IPS DF 19.7 (cell line): Measurements from ENCODE around the gene NOC4L.
"Not testable (repeated sequence)": the region's sequence is repeated elsewhere in the genome, so short reads cannot be mapped to it uniquely, and the experiment has no call there.

ENCODE experiments used
- DNase-seq: peaks from one replicate; pipeline ENCODE4 v3.0.0-alpha.2; 2013; ENCODE audit warnings: low read depth, low spot score

NOC4L gene

DNA sequence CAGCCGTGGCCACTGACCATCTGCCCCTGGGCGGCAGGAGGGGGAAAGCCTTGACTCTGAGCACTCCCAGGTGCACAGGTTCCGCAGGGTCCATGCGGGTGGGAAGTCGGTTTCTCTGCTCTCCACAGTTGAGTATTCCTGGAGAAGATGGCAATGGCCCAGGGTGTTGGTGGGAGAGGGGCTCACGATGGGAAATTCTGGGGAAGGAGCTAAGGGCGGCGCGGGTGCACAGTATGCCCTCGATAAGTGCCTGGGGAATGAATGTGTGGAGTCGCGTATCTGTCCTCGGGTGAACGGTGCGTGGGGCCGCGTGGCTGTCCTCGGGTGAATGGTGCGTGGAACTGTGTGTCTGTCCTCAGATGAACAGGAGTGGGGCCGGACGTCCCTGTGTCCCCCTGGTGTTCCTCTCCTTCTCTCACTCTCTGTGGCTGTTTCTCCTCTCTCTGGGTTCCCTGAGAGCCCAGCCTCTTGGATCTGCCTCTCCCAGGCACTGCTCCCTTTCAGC is 38.0 kb downstream of the NOC4L start:
- DNase-seq, result no peak

DNA sequence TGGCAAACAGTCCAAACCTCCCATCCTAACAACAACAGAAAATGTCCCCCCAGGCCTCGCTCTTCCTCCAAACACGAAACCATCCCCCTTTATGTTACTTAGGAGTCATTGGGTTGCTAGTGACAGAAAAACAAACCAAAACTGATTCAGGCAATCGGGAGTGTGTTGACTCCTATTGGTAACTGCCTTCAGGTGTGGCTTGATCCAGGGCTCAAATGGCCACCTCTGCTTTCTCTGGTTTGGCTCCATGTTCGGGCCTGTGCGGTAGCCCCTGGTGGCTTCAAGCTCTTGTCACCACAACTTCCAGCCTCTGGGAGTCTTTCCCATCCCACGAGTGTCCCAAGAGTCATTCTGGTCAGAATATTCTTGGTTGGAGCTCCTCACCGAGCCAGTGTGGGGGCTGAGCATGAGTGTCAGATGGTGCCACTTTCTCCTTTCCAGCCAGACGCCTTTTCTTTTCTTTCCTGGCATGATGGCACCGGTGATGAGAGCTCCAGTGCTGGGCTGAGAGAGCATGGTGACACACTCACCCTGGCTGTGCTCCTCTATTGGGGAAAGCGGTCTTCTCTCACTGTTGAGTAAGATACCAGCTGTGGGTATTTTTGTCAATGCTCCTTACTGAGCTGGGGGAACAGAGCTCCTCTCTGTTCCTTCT is 38.6 kb downstream of the NOC4L start:
- no peak for DNase-seq

DNA sequence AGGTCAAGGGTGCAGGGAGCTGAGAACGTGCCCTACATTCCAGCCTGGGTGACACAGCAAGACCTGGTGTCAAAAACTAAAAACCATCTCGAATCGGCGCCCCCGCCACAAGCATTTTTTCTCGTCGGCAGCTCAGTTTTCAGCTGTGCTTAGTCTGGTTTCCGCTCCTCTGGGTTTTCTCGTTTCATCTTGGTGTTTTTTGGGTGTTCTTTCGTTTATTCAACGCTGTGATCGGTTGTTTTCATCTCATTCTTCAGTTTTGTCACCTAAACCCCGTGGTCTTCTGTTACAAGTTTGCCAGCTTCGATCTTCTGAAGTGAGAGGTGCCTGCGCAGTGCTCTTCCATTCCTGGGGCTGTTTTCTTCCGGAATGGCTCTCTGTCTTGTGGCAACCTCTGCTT is 41.4 kb downstream of the NOC4L start:
- DNase-seq, result no peak

DNA sequence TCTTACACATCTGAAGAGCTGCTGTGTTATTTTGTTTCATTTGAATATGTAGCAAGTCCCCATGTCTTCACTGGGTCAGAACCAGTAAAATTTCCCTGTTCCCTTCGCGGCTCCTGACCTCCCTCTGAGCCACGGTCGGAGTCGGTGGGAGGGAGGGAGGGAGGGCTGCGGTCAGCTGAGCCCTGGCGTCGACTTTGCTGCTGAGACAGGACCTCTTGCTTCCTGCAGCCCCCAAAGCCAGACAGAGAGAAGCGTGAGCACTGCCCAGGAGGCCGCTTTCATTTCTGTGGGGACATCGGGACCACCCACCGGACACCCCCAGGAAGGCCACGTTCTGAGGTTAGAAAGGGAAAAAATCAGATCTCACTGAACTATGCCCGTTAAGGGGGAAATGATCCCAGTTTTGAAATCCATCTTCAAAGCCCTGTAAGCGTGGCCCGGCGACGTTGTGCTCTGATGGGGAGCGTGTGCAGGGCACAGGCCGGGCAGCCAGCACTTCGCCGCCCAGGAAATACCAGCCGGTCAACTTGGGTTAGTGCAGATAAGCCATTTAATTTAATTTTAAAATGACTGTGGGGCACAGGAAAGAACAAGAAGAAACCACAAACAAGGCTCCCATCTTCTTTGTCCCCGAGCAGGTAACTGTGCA is 42.1 kb downstream of the NOC4L start:
- no peak for DNase-seq

DNA sequence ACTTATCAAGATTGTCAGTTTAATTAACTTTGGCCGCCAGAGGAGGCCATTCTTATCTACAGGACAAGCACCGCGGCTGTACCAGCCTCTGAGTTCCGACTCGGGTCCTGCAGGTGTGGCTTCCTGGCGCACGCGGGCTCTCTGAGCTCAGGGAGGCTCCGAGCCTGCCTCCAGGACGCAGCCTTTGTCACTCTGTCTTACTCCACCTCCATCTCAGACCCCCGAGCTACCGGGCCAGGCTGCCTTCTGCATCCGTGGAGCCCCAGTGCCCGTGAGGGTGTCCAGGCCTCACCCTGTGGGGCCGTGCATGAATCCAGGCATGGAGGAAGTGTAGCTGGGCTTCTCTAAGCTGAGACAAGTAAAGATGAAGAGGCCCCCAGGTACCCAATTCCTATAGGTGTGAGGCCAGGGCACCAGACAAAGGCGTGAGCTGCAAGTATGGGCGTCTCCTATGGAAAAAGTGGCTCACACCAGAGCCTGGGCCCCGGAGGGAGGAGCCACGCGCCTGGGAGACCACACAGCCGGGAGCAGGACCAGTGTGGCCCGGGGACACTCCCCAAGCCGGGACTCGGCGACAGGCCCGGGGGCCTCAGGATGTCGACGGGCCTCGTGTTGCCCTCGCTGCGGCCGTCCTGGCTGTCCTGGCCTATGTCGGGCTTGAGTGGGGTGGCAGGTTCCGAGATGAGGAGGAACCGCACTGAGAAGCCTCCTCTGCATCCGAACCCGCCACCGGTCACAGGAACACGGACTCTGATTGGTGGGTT is 42.8 kb downstream of the NOC4L start:
- DNase-seq, result no peak

DNA sequence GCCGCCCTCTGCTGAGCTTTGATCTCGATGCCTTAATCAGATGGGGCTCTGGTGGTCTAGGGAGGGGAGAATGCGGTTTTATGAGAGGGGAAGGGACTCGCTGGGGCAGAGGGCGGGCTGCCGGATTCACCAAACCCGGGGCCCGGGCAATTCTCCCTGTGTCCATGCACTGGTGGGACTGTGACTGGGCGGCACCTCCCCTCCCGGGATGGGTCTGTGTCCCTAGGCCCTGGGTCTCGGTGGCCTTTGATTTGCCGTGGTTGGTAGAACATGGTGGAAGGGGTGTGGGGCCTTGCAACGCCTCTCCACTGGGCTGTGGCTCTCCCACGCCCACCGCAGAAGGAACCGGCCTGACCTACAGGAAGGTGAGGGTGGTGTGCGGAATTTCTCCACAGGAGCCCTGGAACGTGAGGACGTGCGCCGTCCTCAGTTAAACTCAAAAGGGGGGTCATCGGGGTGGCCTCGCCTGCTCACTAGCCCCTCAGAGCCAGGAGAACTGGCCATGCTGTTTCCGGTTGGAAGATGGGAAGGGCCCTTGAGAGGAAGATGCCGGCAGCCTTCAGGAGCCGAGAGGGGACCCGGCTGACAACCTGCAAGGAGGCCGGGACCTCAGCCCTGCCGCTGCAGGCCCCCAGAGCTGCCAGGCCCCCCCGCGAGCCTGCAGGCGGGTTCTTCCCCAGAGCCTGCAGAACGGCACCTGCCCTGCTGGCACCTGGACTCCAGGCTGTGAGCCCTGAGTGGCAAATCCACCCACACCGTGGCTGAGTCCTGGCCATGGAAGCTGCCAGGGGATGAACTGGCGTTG is 43.6 kb downstream of the NOC4L start:
- no peak for DNase-seq

DNA sequence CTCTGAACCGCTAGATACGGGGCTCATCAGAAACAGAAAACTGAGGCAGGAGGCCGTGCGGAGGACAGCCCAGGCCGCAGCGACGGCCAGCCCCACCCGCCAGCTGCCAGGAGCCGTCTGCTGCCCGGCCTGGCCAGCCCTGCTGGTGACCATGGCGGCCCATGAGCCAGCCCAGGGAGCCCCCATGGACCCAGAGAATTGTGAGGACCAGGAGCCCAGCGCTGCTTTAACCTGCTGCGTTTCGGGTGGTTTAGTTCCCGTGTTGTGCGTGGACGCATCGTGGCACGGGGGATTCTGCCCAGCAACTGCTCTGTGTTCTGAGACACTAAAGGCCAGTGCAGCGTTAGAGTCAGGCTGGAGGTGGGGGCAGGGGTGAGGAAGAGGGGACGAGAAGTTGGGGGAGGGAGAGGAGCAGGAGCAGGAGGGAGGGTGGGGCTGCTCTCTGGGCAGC is 44.2 kb downstream of the NOC4L start:
- no peak for DNase-seq

DNA sequence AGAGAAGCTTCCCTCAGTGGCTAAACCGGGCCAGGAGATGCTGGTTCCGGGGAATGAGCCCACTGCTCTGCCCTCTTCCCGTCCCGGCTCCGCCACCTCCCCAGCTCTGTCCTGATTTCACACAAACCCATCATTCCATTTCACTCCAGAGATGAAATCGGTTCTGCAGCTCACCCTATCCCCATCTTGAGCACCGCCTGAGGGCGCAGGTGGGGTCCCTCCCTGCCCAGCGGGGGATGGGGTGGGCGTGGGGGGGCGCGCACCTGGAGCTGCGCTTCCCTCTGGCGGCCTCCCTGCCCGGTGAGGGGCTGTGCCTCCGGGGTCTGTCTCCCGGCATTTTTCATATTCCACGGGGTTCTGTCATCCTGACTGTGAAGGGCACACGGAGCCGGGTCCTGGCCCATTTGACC is 44.7 kb downstream of the NOC4L start:
- no peak for DNase-seq

DNA sequence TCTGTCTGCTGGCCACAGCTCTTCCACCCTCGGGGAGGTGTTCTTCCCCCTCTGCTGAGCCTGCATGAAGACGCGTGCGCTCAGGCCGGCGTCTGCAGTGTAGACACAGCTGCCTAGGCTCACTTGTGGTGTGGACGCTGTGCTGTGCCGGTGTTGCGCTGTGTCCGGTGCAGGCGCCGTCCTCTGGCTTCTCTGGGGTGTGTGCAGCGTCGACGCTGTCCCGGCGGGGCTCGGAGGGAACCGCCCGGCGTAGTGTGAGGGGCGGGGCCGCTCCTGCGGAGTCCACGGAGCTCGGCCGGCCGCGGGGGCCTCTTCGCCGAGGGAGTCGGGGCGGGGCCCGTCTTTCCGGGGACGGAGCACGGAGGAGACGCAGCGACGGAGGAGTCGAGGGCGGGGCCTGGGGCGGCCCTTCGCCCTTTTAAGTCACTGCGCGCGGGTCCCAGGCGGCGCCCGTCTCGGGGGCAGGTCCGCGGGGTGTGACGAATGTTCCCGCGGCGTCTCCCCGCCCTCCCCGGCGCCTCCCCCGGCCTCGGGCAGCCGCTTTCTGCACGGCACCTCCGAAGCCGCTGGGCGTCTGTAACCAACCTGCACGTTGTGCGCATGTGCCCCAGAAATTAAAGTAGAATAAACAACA is 45.2 kb downstream of the NOC4L start:
- DNase-seq, result no peak

DNA sequence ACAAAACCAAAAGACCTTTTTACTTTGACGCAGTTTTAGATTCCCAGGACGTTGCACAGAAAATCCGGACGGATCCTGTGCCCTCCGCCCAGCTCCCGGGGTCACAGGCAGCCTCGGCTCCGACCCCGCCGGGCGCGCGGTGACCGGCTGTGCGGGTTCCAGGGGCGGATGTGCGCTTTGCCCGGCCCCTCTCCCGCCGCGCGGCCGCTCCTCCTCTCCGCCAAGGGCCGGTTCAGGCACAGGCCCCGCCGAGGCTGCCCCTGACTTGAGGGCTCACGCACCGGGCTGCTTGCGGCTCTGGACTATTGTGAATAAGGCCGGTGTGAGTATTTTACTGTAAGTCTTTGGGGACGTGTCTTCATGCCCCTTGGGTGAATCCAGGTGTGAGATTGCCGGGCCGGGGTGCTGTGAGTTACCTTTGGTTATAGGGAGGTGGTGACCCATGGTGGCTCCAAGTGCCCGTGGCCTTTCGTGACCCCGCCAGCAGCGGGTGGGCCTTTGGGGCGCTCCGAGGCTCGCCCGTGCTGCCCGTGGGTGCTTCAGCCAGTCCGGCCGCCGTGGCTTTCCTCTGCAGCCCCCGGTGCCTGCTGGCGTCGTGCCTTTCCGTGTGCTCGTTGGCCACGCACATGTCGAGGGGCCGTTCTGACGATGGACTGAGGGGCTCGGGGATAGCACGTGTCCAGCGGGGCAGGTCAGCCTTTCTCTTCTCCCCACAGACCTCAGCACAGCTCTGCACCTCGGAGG is 45.9 kb downstream of the NOC4L start:
- DNase-seq, result no peak

DNA sequence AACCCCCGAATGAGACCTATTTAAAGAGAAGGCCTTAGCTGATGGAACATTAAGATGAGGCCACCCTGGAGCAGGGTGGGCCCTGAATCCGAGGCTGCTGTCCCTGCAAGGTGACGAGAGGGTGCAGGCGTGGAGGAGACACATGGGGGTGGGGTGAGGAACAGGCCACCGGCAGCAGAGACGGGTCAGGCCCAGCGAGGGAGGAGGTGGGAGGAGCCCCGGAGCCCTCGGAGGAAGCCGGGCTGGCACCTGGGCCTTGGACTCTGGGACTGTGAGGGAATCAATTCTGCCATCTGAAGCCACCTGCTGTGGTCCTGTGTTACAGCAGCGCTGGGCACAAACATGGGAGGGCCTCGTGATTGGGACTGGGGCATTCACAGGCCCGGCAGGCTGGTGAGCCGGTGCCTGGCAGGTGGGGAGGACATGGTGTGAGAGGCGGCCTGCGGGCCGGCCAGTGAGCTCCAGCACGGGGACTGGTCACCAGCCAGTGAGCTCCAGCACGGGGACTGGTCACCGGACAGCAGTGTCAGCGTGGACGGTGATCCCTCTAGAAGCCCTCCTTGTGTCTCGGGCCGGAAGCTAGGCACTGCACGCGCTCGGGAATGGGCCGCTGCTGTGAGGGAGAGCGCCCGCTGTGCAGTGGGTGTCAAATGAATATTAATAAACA is 46.7 kb downstream of the NOC4L start:
- DNase-seq, result no peak

DNA sequence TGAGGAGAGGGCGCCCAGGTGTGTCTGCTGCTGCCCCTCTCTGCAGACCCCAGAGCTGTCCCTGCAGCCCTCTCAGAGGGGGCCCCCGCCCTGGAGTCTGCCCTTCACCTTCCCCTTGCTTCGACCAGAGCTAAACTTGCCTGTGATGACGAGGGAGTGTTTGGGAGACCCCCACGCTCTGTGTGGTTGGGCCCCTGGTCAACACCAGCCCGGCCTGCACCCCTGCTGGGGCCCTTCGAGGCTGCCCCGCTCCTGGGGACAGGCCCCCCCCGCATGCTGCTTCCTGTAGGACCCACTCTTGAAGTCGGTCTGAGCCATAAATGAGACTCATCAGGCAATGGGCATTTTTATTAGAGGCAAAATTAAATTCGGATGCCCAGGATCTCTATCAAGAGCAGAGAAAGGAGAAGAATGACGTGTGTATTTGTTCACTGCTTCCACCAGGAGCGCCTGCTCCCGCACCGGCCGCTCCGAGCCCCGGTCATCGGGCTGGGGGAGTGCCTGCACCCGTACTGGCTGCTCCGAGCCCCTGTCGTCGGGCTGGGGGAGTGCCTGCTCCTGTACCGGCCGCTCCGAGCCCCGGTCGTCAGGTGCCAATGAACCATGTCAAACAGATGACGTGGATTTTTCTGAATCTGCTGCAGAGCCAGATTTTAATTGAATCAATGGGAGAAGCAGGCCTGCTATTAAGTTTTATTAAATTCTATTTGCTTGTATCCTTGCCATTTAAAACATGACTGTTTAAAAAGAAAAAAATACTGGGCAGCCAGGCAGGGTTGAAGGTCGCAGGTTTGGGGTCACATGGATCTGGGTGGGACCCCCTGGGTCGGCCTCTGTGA is 47.7 kb downstream of the NOC4L start:
- DNase-seq, result no peak

DNA sequence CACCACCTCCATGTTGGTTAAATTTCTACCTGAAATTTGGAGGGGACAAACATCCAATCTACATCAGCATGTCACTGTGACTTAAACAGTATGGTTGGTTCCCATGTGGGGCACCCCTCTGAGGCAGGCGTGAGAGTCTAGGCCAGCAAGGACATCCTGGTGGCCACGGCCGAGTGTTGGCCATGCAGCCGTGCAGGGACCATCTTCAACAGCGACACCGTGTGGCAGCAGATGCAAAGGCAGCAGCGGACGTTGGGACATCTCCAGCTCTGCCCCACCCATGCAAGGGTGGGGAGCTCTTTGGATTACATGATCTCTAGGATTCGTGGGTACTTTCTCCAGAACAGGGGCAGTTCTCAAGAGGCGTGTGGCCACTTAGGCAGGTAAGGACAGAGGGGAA is 49.8 kb downstream of the NOC4L start:
- no peak for DNase-seq

DNA sequence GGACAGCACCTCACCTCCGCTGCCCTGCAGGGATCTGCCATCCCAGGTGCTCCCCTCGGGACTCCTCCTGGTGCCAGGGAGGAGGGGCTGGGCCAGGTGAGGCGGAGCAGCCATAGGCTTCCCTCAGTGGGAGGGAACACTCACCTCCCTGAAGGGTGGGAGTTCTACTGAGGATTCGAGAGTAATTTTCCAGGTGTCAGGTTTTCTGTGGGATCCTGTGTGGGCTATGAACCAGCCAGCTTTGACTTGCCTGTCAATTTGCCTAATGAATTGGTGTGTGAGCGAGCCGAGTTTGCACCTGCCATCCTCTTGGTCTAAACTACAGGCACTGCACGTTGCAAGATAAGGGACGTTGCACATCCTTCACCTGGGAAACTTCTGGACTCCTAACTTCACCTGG is 50.3 kb downstream of the NOC4L start:
- no peak for DNase-seq

DNA sequence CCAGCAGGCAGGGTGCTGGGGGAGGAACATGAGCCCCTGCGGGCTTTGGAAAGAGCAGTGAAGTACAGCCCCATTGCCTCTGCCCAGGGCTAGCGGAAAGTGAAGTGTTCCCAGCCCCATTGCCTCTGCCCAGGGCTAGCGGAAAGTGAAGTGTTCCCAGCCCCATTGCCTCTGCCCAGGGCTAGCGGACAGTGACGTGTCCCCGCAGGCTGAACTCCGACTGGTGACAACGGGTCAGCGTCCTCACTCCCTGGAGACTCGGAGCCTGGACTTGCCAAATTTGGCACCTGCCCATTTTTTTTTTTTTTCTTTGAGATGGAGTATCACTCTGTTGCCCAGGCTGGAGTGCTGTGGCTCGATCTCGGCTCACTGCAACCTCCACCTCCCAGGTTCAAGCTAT is 51.0 kb downstream of the NOC4L start:
- not testable (repeated sequence) for DNase-seq

DNA sequence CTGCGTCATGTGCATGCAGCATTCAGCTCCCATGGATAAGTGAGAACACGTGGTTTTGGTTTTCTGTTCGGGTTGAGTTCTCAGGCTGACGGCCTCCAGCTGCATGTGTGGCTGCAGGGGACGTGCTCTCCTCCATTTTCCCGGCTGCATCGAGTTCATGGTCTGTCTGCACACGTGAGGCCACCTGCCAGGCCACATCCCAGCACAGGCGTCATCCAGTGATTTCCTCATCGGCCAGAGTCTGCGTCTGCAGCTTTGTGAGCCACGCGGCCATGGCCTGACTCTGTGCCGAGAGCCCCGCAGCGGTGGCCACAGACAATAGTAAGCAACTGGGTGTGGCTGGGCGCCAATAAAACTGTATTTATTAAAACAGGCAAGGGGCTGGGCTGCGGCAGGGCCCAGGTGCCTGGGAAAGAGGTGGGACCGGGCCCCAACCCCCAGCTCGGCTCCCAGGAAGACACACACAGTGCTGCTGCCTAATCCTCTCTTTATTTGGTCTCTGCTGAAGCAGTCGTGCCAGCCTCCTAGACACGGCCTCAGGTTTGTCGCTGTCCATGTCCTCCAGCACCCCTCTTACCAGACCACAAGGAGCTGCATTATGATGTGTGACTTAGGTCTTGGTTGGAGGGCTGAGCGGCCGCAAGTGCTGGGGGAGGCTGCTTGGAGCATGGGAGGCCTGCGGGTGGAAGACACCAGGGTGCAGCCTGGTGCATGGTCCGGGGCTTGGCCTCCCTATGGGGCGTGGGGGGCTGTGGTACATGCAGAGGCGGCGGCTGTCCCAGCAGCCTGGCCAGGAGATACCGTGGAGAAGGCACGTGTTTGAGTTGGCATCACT is 52.0 kb downstream of the NOC4L start:
- DNase-seq, result no peak

DNA sequence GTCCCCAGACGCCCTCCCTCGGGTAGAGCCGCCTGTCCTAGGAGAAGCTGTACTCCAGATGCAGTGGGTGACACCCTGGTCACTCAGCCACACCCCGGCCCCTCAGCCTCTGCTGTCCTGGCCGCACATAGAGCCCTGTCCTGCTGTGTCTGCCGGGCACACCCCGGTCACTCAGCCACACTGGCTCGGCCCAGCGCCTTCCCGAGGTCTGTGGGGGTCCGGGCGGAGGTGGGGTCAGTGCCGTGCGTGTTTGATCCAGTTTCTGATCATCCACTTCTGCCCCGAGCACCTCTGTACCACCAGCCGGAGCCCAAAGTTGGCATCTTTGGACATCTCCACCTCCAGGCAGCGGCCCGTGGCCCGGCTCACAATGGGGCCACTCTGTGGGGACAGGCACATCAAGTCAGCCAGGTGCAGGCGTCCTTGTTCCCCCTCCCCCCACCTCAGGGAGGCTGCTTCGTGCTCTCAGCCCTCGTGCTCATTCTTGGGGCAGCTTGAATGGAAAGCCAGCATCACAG is 52.7 kb downstream of the NOC4L start:
- no peak for DNase-seq
